ENCODE results near the gene AP3S2. TPM values are rescaled to one million over a fixed set of nuclear protein-coding genes. Genes with fewer than 3 reads are reported as not detected.

AP3S2 gene
- total and polyA plus RNA-seq, 2 of the 4 experiments (the other 2 are of a cell fraction), result 12.6 to 34.1 TPM

- no peak overlapping the region for H3K27ac ChIP-seq (ENCODE audit: insufficient read depth, low read length)
- 86% methylated on average over 1 of the region's 4 CpGs; no CpG with 5 or more reads in 1 of the 2 experiments for WGBS, 2 experiments (ENCODE audit: extremely low coverage in 2 of 2, insufficient read length in 1 of 2)
- POLR2A ChIA-PET (ENCODE audit: unreplicated experiment), result no interaction called here
Observed at GRCh38 chr15:89827829-89828228, 66.0 kb downstream of the AP3S2 start.

More at GRCh38 chr15:89827829-89828228, 66.0 kb downstream of the AP3S2 start:
- Histone ChIP-seq H3K9me1 (ENCODE audit: insufficient read depth, low read length) (peaks cover 20% of the 10 kb centered on the region), H2BK5ac (ENCODE audit: low read depth, low read length, poor library complexity, severe bottlenecking) (peak overlapping the region; percentile 37), H2BK15ac (ENCODE audit: low read depth, low read length) (no peak overlapping the region), H3K27me3 (ENCODE audit: control insufficient read depth, insufficient read depth, low read length) (no peaks in the 10 kb centered on the region), H2AK5ac (ENCODE audit: low read depth, low read length) (peak overlapping the region; percentile 82; the same call in 1 of the 2 replicates), H2AFZ (replicated peaks; ENCODE audit: low read length, poor library complexity) (peak overlapping the region; percentile 84), H4K91ac (ENCODE audit: insufficient read depth, low read depth, low read length) (peak overlapping the region; percentile 41; the same call in 1 of the 2 replicates), H3K4ac (ENCODE audit: low read depth, low read length) (peak overlapping the region; percentile 61), H3K18ac (ENCODE audit: low read depth, low read length) (0 out of 2 replicates have a peak overlapping the region, but pooled peaks have one; percentile 4), H3K4me3 (ENCODE audit: insufficient read depth, low read depth, low read length) (no peak overlapping the region), H3K9me3 (ENCODE audit: control insufficient read depth, insufficient read depth, low read length) (no peaks in the 10 kb centered on the region), H2AK9ac (replicated peaks; ENCODE audit: low read depth, low read length, poor library complexity) (peak overlapping the region; percentile 31), H3K23ac (ENCODE audit: low read depth, low read length) (no peak overlapping the region), H3K4me1 (ENCODE audit: control insufficient read depth, insufficient read depth, low read length) (peaks cover 24% of the 10 kb centered on the region), H3K79me1 (ENCODE audit: low read depth in 1 of 2, low read length in 2 of 2) (peaks cover 0 to 6% of the 10 kb centered on the region in 2 experiments; a peak in 1 of 4 replicates), H4K20me1 (ENCODE audit: insufficient read depth, low read length) (no peaks in the 10 kb centered on the region), H2BK120ac (ENCODE audit: low read depth, low read length) (peak overlapping the region; percentile 65), H3K14ac (replicated peaks; ENCODE audit: low read depth, low read length) (0 out of 2 replicates have a peak overlapping the region, but pooled peaks have one; percentile 30), H3K56ac (ENCODE audit: extremely low read depth, insufficient read depth, low read length) (no peak overlapping the region), H3K36me3 (ENCODE audit: control insufficient read depth, insufficient read depth, low read length) (no peaks in the 10 kb centered on the region; the same call in 1 of the 2 replicates), H3K4me2 (ENCODE audit: low read depth, low read length) (no peak overlapping the region), H3K9ac (ENCODE audit: low read depth, low read length) (no peak overlapping the region), H4K5ac (ENCODE audit: low read depth, low read length) (0 out of 2 replicates have a peak overlapping the region, but pooled peaks have one; percentile 5), H2BK20ac (ENCODE audit: low read depth, low read length) (peak overlapping the region; percentile 34; the same call in 1 of the 2 replicates), H4K8ac (ENCODE audit: low read depth in 2 of 2, low read length in 2 of 2) (peak overlapping the region; percentile 39 to 71; a peak in 1 of 4 replicates)
- intact Hi-C loops (cut with micrococcal nuclease) (loop anchor here (1.0 kb wide), 1 partner anchor 88 kb away; no protein-coding TSS in a partner anchor), in situ Hi-C loops (cut with MboI; ENCODE audit: low sequenced_read_pairs) (no loop called here), dilution Hi-C loops (cut with HindIII; ENCODE audit: low sequenced_read_pairs, unreplicated experiment) (no loop called here)
- no TSS peak for BruUV-seq (replicated peaks)
- TF ChIP-seq MAZ (IDR thresholded peaks at IDR 0.05; ENCODE audit: borderline replicate concordance, low read depth, low read length) (no peak), RAD21 (IDR thresholded peaks at IDR 0.05; ENCODE audit: low read length) (no peak), RCOR1 (IDR thresholded peaks at IDR 0.05; ENCODE audit: insufficient replicate concordance, low read length) (no peak), BHLHE40 (IDR thresholded peaks at IDR 0.05; ENCODE audit: low read depth, low read length) (no peak), CEBPB (IDR thresholded peaks at IDR 0.05; ENCODE audit: low read depth, low read length) (no peak), POLR2A (IDR thresholded peaks at IDR 0.05; ENCODE audit: low read depth, low read length) (no peak), MAFK (IDR thresholded peaks at IDR 0.05; ENCODE audit: low read depth, low read length) (no peak), NFE2L2 (IDR thresholded peaks at IDR 0.05; ENCODE audit: low read depth, low read length) (no peak), MXI1 (IDR thresholded peaks at IDR 0.05; ENCODE audit: borderline replicate concordance, low read depth, low read length) (no peak), RFX5 (IDR thresholded peaks at IDR 0.05; ENCODE audit: low read depth, low read length) (no peak)
- TF ChIP-seq, protein P1, sequence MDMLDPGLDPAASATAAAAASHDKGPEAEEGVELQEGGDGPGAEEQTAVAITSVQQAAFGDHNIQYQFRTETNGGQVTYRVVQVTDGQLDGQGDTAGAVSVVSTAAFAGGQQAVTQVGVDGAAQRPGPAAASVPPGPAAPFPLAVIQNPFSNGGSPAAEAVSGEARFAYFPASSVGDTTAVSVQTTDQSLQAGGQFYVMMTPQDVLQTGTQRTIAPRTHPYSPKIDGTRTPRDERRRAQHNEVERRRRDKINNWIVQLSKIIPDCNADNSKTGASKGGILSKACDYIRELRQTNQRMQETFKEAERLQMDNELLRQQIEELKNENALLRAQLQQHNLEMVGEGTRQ (IDR thresholded peaks at IDR 0.05; ENCODE audit: low read depth, low read length), result no peak
- ATAC-seq (ENCODE audit: low read depth) (no peak), DNase-seq (no peak)
- CTCF ChIA-PET, result no interaction called here
